GM21786 (cell line): ENCODE measurements around the gene VPS37C.

ENCODE experiments used
- ATAC-seq: cut with Tn5 transposase; IDR thresholded peaks from one replicate; pipeline ENCODE4 v1.9.1; 2021; ENCODE audit not compliant: unreplicated experiment

The VPS37C gene

GRCh38 chr11:61119571-61119970 is 41.7 kb downstream of the VPS37C start:
- no peak for ATAC-seq

- ATAC-seq, result no peak
Observed at GRCh38 chr11:61119055-61119454, 42.2 kb downstream of the VPS37C start.

- no peak for ATAC-seq
Observed at GRCh38 chr11:61118406-61118805, 42.8 kb downstream of the VPS37C start.

- no peak for ATAC-seq
Observed at GRCh38 chr11:61118004-61118403, 43.2 kb downstream of the VPS37C start.

- ATAC-seq, result no peak
Observed at GRCh38 chr11:61117168-61117520, 44.1 kb downstream of the VPS37C start.

- ATAC-seq, result no peak
Observed at GRCh38 chr11:61116426-61117167, 44.6 kb downstream of the VPS37C start.

GRCh38 chr11:61115498-61116224 is 45.6 kb downstream of the VPS37C start:
- no peak for ATAC-seq

- no peak for ATAC-seq
Observed at GRCh38 chr11:61114913-61115312, 46.3 kb downstream of the VPS37C start.

GRCh38 chr11:61113201-61113600 is 48.0 kb downstream of the VPS37C start:
- ATAC-seq, result no peak

- no peak for ATAC-seq
Observed at GRCh38 chr11:61112575-61112974, 48.7 kb downstream of the VPS37C start.

GRCh38 chr11:61111786-61112517 is 49.3 kb downstream of the VPS37C start:
- ATAC-seq, result no peak

- no peak for ATAC-seq
Observed at GRCh38 chr11:61111050-61111435, 50.2 kb downstream of the VPS37C start.

- ATAC-seq, result no peak
Observed at GRCh38 chr11:61110255-61111049, 50.8 kb downstream of the VPS37C start.

- no peak for ATAC-seq
Observed at GRCh38 chr11:61109671-61110070, 51.6 kb downstream of the VPS37C start.

GRCh38 chr11:61108847-61109585 is 52.2 kb downstream of the VPS37C start:
- ATAC-seq, result no peak

GRCh38 chr11:61107888-61108287 is 53.3 kb downstream of the VPS37C start:
- ATAC-seq, result no peak

GRCh38 chr11:61106894-61107470 is 54.2 kb downstream of the VPS37C start:
- no peak for ATAC-seq

- no peak for ATAC-seq
Observed at GRCh38 chr11:61106296-61106695, 54.9 kb downstream of the VPS37C start.

GRCh38 chr11:61104963-61105362 is 56.3 kb downstream of the VPS37C start:
- ATAC-seq, result no peak

GRCh38 chr11:61103851-61104423 is 57.3 kb downstream of the VPS37C start:
- no peak for ATAC-seq
